Activated CD8-positive, alpha-beta memory T cell treated with anti-CD3 and anti-CD28 coated beads, Interleukin-2, amount 50 U/mL, for 1 hour (primary cell): ENCODE measurements around the gene HRCT1.
"Not testable (repeated sequence)": the region's sequence is repeated elsewhere in the genome, so short reads cannot be mapped to it uniquely, and the experiment has no call there.

Experiments used
- DNase-seq: peaks from one replicate; pipeline ENCODE4 v3.0.0-alpha.2; 2020; ENCODE audit errors: extremely low read depth

HRCT1 gene

DNA sequence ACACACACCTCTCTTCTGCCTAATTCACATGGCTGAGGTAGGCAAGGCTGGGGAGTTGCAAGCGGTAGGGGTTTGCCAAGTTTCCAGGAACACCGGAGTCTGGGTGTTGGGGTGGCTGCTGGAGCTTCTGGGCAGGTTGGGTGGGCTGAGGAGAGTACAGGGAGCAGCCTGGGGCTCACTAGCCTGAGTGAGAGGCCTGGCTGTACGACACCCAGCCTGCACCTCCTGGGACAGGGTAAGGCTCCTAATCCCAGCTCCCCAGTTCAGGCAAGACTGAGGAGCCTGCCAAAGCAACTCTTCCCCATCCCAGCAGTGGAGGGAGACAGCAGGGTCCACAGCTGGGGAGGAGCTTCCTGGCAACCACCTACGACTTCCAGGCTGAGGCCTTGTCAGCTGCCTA is 11.3 kb downstream of the HRCT1 start:
- no peak for DNase-seq

- no peak for DNase-seq
Measured at GRCh38 chr9:35918780-35919179, 12.8 kb downstream of the HRCT1 start.

DNA sequence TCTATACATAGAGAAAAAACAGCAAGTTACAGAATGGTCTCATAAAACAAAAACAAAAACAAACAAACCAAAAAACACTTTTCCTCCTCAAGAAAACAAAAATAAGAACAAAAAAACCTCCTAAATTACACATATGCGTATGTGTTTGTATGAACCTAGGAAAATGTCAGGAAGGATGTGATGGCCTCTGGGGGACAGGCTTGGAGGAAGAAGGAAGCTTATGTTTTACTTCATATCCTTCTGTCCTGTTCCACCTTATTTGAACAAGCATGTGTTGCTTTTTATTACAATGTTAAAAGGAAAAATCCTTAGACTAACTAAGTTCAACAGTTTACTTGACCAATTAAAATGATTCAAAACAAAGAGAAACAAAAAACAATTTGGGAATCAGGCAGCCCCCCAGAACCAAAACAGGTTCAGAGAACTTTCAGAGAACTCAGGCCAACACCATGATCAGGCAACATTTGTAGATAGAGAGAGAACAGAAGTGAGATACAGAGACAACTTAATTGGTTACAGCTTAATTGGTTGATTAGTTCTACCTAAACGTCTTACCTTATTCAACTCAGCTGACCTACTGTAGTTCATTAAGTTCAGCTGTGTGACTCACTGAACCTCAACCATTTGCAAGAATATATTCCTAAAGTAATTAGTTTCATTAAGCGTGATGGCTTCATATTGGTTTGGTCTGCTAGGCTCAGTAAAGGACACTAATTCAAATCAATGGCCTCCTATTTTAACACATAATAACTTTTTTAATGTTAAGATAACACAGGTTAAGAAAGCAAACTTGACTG is 13.4 kb downstream of the HRCT1 start:
- DNase-seq: no peak

GRCh38 chr9:35920051-35920620 is 14.1 kb downstream of the HRCT1 start:
- DNase-seq: no peak

DNA sequence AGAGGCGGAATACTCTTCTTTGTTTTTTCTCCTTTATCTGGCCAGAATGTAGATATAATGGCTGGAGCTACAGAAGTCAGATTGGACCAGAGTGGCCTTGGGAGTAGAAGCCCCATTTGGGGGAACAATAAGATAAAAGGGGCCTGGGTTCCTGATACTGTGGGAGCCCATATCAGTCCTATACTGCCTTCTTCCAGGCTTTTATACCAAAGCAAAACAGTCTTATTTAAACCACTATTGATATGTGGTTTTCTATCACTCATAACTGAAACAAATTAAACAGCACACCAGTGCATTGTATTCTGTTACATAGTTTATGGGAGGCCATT is 17.6 kb downstream of the HRCT1 start:
- no peak for DNase-seq

DNA sequence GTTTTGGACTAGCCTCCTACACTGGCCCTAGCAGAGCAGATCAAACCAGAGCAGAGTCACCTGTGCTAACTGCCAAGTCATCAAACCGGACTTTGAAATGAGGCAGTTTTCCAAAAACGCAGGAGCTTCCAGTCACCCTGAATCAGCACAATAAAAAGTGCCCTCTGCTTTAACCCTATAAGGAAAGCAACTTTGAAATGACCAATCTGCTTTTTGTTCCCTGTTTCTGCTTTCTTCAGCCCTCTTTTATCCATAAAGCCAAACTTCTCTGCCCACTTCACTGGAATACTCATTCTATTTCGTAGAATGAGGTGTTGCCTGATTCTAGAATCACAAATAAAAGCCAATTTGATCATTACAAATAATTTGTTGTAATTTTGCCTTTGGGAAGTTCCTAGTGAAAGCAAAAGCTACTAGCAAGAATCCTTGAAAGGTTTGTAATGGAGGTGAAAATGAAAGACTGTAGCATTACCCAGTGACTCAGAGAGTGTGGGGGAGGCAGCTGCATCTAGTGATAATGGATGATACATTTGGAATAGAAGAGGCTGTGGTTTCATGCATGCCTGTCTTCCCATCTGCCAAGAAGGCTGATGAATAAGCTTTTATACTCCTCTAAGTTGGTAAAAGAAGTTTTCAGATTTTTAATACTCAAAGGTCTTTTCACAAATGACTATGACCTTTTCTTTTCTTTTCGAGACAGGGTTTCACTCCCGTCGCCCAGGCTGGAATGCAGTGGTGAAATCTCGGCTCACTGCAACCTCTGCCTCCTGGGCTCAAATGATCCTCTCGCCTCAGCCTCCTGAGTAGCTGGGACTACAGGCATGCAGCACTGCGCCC is 18.1 kb downstream of the HRCT1 start:
- DNase-seq: no peak

DNA sequence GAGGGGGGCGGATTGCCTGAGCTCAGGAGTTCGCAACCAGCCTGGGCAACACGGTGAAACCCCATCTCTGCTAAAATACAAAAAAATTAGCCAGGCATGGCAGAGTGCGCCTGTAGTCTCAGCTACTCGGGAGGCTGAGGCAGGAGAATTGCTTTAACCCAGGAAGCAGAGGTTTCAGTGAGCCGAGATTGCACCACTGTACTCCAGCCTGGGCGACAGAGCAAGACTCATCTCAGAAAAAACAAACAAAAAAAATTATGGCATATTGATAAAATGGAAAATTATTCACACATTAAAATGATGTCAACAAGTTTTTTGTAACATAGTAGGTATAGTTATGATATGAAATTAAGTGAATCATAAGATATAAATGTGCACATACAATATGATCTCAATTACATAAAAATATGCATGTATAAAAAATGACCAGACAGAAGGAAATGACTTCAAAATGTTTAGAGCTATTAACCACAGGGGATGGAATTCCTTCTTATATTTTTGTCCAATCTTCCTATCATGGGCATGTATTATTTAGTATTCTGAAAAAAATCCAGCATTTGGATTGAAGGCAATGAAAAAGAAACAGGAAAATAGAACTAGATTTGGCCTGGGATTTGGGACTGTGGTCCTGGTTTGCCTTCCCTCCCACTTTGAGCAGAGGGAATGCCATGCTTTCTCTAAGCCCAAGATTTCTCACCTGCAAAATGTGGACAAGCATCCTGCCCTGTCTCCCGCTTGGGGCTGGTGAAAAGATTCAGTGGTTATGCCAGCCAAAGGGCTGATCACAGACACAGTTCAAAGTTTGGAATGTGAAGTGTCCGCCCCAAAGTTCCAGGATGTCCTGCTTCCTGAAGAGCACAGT is 22.8 kb downstream of the HRCT1 start:
- no peak for DNase-seq

GRCh38 chr9:35929453-35929718 is 23.4 kb downstream of the HRCT1 start:
- no peak for DNase-seq

GRCh38 chr9:35930521-35930920 is 24.5 kb downstream of the HRCT1 start:
- DNase-seq: no peak

GRCh38 chr9:35930989-35931388 is 25.0 kb downstream of the HRCT1 start:
- DNase-seq: no peak

- no peak for DNase-seq
Measured at GRCh38 chr9:35932735-35933134, 26.7 kb downstream of the HRCT1 start.

- DNase-seq: no peak
Measured at GRCh38 chr9:35933550-35934067, 27.6 kb downstream of the HRCT1 start.

DNA sequence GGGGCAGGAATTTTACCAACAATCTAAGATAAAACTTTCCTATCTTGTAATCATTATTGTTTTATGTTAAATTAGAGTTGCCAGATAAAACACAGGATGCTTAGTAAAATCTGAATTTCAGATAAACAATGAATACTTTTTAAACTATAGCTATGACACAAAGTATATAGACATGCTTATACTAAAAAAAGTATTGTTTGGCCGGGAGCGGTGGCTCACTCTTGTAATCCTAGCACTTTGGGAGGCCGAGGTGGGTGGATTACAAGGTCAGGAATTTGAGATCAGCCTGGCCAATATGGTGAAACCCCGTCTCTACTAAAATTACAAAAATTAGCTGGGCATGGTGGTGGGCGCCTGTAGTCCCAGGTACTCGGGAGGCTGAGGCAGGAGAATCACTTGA is 28.1 kb downstream of the HRCT1 start:
- not testable (repeated sequence) for DNase-seq

- DNase-seq: no peak
Measured at GRCh38 chr9:35935261-35935660, 29.3 kb downstream of the HRCT1 start.

DNA sequence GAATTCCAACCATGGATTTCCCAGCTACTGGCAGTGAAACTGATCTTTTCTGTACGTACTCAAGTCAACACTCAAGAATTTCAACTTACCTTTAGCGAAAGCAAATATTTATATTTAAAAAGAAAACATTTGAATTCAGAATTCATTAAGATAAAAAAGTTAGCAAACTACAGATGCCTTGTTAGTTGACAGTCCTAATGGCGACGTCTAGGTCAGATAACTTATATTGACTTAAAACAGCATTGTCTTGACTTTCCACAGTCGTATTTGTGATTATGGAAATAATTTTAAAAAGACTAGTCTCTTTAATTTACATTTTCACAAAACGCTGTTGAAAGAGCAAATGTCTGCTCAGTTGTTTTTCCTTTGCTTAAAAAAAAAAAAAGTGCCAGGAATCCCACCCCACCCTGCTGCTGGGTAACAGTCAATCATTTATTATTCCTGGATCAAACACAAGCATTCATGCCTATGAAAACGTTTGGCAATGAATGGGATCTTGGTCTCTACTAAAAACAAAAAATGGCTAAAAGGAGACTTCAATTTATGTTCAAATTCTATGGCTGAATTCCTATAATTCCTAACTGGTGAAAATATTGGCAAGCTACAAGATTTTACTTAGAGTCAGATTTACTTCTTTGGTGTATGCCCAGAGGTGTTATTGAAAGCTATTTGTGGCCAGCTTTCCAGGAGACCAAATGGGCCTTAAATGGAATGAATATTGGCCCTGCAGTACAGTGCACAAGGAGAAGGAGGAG is 29.9 kb downstream of the HRCT1 start:
- DNase-seq: no peak

DNA sequence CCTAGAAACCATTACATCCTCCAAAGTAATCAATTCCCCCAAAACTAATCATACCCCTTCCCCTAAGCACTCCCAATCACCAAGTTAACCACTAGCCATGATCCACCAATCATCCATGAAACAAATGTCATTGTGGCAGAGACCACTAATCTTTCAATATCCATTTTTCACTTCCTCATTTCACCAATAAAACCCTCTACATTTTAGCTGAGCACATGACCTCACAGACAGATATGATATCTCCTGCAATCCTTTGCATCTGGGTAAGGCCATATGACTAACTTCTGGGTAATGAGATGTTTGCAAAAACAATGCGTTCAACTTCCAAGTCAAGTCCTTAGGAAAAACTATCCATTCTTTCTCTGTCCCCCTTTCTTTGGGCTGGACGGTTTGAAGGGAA is 31.2 kb downstream of the HRCT1 start:
- no peak for DNase-seq

DNA sequence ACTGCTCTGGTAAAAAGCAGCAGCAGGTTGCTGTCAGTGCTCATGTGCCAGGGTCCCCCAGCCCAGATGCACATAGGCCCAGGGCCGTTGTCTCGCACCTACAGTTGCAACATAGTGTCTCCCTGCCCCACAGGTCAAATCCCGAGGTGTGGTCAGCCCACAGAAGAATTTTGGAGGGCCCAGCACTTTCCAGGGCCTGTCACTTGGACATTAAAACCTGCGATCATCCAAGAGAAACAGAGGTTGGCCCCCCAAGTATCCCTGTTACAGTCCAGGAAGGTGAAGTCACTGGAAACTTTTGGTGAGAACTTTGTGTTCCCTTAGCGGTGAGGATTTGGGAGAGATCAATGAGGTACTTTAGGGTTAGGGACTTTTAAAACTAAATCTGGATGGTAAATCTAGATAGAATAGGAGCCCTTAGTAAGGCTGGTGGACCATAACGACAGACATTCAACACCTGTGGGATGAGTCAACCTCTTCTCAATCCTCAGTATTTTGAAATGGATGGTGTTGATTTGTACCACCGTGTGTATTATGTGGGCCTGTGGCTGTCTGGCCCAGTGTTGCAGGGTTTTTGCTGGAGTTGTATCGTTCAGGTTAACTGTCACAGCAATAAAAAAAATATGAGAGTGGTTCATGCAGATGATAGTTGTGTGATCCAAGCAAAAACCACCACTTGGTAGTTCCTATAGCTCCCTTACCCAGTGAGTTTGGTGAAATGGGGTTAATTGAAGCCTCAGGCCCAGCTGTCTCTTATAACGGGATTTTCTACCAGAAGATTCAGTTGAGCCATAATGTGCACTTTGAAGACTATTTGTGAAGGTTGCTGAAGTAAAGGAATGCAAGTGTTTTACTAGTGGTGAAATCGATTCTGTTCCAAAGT is 32.7 kb downstream of the HRCT1 start:
- DNase-seq: no peak

GRCh38 chr9:35939679-35940250 is 33.8 kb downstream of the HRCT1 start:
- no peak for DNase-seq

DNA sequence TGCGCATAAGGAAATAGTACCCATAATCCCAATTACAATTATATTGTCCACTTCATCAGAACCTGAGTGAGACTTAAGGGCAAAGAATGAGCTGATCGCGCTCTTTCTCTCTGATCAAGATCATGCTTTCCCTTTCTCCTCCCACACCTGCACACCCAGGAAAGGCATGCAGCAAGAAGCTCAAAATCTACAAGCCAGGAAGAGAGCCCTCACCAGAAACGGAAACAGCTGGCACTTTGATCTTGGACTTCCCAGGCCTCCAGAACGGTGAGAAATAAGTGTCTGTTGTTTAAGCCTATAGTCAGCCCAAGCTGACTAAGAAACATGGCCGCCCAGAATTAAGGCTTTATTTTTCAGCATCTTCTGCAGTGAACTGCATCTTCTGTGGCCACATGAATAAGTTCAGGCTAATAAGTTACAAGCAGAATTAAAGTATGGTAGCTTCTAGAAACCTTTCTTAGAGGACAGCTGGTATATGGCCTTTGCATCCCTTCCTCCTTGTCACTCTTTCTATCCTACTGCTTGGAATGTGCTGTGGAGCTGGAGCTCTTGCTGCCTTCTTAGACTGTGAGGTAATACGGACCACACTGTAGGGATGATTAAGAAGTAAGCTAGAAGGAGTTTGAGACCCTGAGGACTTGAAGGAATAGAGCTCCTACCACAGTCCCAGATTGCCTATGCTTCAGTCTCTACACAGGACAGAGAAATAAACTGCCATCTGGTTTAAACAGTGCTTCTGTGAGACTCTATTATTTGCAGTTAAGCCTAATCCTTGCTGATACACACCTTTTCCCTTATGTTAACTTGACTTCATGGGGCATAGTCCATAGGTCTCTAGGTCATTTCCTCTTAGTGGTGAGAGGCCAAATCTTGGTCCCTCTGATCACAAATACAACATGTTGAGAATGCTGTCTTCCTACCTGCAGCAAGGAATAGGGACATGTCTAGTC is 34.7 kb downstream of the HRCT1 start:
- DNase-seq: no peak
